K562 (cell line): Measurements from ENCODE around the gene DHX38. TPM values are rescaled to one million over a fixed set of nuclear protein-coding genes. Genes with fewer than 3 reads are reported as not detected.

Experiments used
- ATAC-seq: fragments of 200-7000 bp; cut with Tn5 transposase; 3 replicates; pipeline ENCODE4 v1.9.1; 2020; ENCODE audit warnings: moderate library complexity
- BruUV-seq: library from RNA; stranded (reverse); fragments of 400-500 nt; replicated peaks from 2 replicates; lab custom pipeline; 2021; lab: Mats Ljungman, UMichigan
- CTCF ChIA-PET: fragments of 300-600 bp; formaldehyde crosslinking; extraction: SDS; loops from one replicate; lab custom pipeline; 2021; ENCODE audit warnings: low intra/inter-chr PET ratio; lab: Yijun Ruan, JAX
- POLR2A ChIA-PET: fragments of 300-600, 350-650 bp; sonication (Branson Sonifier 250); formaldehyde crosslinking; extraction: SDS; loops from one replicate; lab custom pipeline; 2021; ENCODE audit warnings: antibody characterized with exemption, inconsistent platforms; lab: Yijun Ruan, JAX
- DNase-seq, 4 experiments: peaks; one replicate each; pipeline versions ENCODE4 v3.0.0 to v3.0.0-alpha.2; 2011 to 2018; ENCODE audit warnings: low spot score in 3 of 4, mixed read lengths in 3 of 4; ENCODE audit errors: extremely low read depth in 1 of 4
- FAIRE-seq: peaks from 2 replicates; lab custom pipeline; 2011; peaks lifted over from hg19 to GRCh38; lab: Jason Lieb, UNC
- H2AFZ ChIP-seq: 2 replicates; pipeline ENCODE4 v1.6.0; 2011; ENCODE audit warnings: low read depth, low read length, control low read depth, inconsistent platforms
- H3K27ac ChIP-seq: fragments of 200-600 bp; 3 replicates; pipeline ENCODE4 v1.8.0; 2011; ENCODE audit warnings: low read depth, mild to moderate bottlenecking, control low read depth, inconsistent platforms, low read length, moderate library complexity, mixed read lengths; ENCODE audit errors: extremely low read depth
- H3K27me3 ChIP-seq, 2 experiments: fragments of 300-600 bp in 1 of 2; 2 replicates in 1 of 2; 3 replicates in 1 of 2; pipeline versions ENCODE4 v1.6.0 to v1.8.0; 2011; ENCODE audit warnings: inconsistent platforms in 2 of 2, low read length in 2 of 2, mild to moderate bottlenecking in 1 of 2, mixed read lengths in 1 of 2, moderate library complexity in 1 of 2; ENCODE audit not compliant: control insufficient read depth in 2 of 2, insufficient read depth in 2 of 2
- H3K36me3 ChIP-seq: fragments of 300-600 bp; 3 replicates; pipeline ENCODE4 v1.8.0; 2011; ENCODE audit warnings: mild to moderate bottlenecking, low read length, inconsistent platforms; ENCODE audit not compliant: control insufficient read depth, insufficient read depth
- H3K4me1 ChIP-seq, 2 experiments: fragments of 200-600 bp in 1 of 2; replicated peaks in 1 of 2; 2 replicates in 1 of 2; 3 replicates in 1 of 2; pipeline versions ENCODE4 v1.5.1 to v1.8.0; 2011; ENCODE audit warnings: inconsistent platforms in 2 of 2, low read length in 2 of 2, mild to moderate bottlenecking in 1 of 2, mixed read lengths in 1 of 2, moderate library complexity in 1 of 2; ENCODE audit not compliant: control insufficient read depth in 2 of 2, insufficient read depth in 2 of 2
- H3K4me2 ChIP-seq: 2 replicates; pipeline ENCODE4 v1.6.1; 2011; ENCODE audit warnings: low read length, control low read depth, inconsistent platforms, mixed read lengths; ENCODE audit not compliant: insufficient read depth
- H3K4me3 ChIP-seq: fragments of 200-600 bp; sonication (generic), shearing (Covaris generic); 2 replicates; pipeline ENCODE4 v1.5.1; 2016; ENCODE audit warnings: control low read depth, inconsistent platforms
- H3K79me2 ChIP-seq: fragments of 200-600 bp; 3 replicates; pipeline ENCODE4 v1.8.0; 2011; ENCODE audit warnings: low read length, inconsistent platforms; ENCODE audit not compliant: control insufficient read depth, insufficient read depth
- H3K9ac ChIP-seq, 2 experiments: 2 replicates each; pipeline versions ENCODE4 v1.6.0 to v1.6.1; 2011; ENCODE audit warnings: low read depth in 2 of 2, low read length in 2 of 2, control low read depth in 1 of 2, inconsistent platforms in 1 of 2, mild to moderate bottlenecking in 1 of 2, mixed read lengths in 1 of 2; ENCODE audit not compliant: insufficient read depth in 1 of 2
- H3K9me1 ChIP-seq: one replicate; pipeline ENCODE4 v1.6.0; 2011; ENCODE audit warnings: inconsistent platforms, mild to moderate bottlenecking, low read length, moderate library complexity; ENCODE audit not compliant: control insufficient read depth, insufficient read depth
- H3K9me3 ChIP-seq: replicated peaks from 2 replicates; pipeline ENCODE4 v1.5.1; 2011; ENCODE audit warnings: low read depth, low read length, inconsistent platforms; ENCODE audit not compliant: control insufficient read depth, insufficient read depth
- H4K20me1 ChIP-seq: replicated peaks from 2 replicates; pipeline ENCODE4 v1.6.1; 2011; ENCODE audit warnings: low read length, inconsistent platforms, mixed read lengths; ENCODE audit not compliant: control insufficient read depth, insufficient read depth
- BCL6 ChIP-seq: fragments of 250-450 bp; sonication (Bioruptor Pico); IDR thresholded peaks from 2 replicates; pipeline ENCODE4 v1.4.0; 2020
- CBX1 ChIP-seq: sonication (generic); IDR thresholded peaks from 2 replicates; pipeline ENCODE4 v1.6.1; 2016; ENCODE audit warnings: antibody characterized with exemption, low read depth, mild to moderate bottlenecking
- CBX3 ChIP-seq, 2 experiments: IDR thresholded peaks; 1 replicate in 1 of 2; 2 replicates in 1 of 2; pipeline ENCODE4 v1.6.1; 2012; ENCODE audit warnings: inconsistent platforms in 2 of 2, low read length in 2 of 2, borderline replicate concordance in 1 of 2, control low read depth in 1 of 2
- ZBTB33 ChIP-seq: sonication (generic); formaldehyde crosslinking; IDR thresholded peaks from 2 replicates; pipeline ENCODE4 v1.8.1; 2023; ENCODE audit warnings: mild to moderate bottlenecking, missing genetic modification reagents
- ZNF280A ChIP-seq: fragments of 450-650 bp; IDR thresholded peaks from 2 replicates; pipeline ENCODE4 v1.6.1; 2018; ENCODE audit warnings: mild to moderate bottlenecking, low read depth; ENCODE audit not compliant: partially characterized antibody
- ZNF561 ChIP-seq: fragments of 450-650 bp; formaldehyde crosslinking; conservative IDR thresholded peaks from 2 replicates; pipeline ENCODE4 v1.4.0; 2020; ENCODE audit warnings: mild to moderate bottlenecking, moderate library complexity
- WGBS: fragments of 100-300 bp; shearing (Covaris generic); methylation state at CpG from one replicate; pipeline ENCODE4 v1.1.6; 2016; ENCODE audit warnings: low coverage, mixed read lengths; ENCODE audit not compliant: insufficient coverage; ENCODE audit errors: missing lambda C conversion rate; 5-methylcytosine and 5-hydroxymethylcytosine counted together
- in situ Hi-C: fragments of 300-500 bp; cut with MboI; formaldehyde crosslinking; loops from 4 replicates; pipeline ENCODE4 v1.15.0; 2018; ENCODE audit warnings: inconsistent platforms, mixed read lengths
- intact Hi-C: fragments of 100-400 bp; cut with micrococcal nuclease; formaldehyde crosslinking; loops from 2 replicates; pipeline ENCODE4 v1.14.2; 2022
- polyA plus RNA-seq, 8 experiments: library from polyadenylated mRNA; depleted of rRNA in 4 of 8; stranded (reverse) in 5 of 8; unstranded in 3 of 8; fragments of >200 nt; fragmentation: Nextera tagmentation in 2 of 8; fragmentation: Illumina TruSeq in 1 of 8; extraction: Ambion mirVana in 2 of 8; extraction: Trizol in 1 of 8; gene quantifications; 2 replicates each; pipeline versions ENCODE4 v1.2.1 to v1.2.3, GENCODE V29; 2011 to 2014; ENCODE audit warnings: inconsistent platforms in 1 of 8, missing spikeins in 1 of 8
- total RNA-seq, 7 experiments: library from RNA; depleted of rRNA in 6 of 7; stranded (reverse); fragments of >200 nt in 6 of 7; fragmentation: Illumina TruSeq in 2 of 7; extraction: Trizol in 2 of 7; gene quantifications; 2 replicates each; pipeline versions ENCODE4 v1.2.1 to v1.2.3, GENCODE V29; 2011 to 2021; ENCODE audit warnings: low replicate concordance in 1 of 7

The DHX38 gene
- total and polyA plus RNA-seq, 9 of the 15 experiments (the other 6 are each of a cell fraction or from before 2014, with no cell fraction given): 2.8 to 76.8 (median 40.8) TPM

GRCh38 chr16:72084445-72084844, 9.2 kb upstream of the DHX38 start:
- TF ChIP-seq CBX3 (IDR thresholded peaks at IDR 0.05; ENCODE audit: borderline replicate concordance in 1 of 2, low read length in 2 of 2) (peak in 1 of 2 experiments; percentile 96; a peak in 2 of 3 replicates), BCL6 (CRISPR knock-in tag) (no peak), ZNF280A (peak; percentile 78), ZNF561 (CRISPR knock-in tag) (0 out of 2 replicates have a peak, but pooled peaks have one; percentile 34), ZBTB33 (CRISPR knock-in tag) (0 out of 2 replicates have a peak, but pooled peaks have one; percentile 52), CBX1 (0 out of 2 replicates have a peak, but pooled peaks have one; percentile 38)
- no peaks in the 10 kb centered on the region for H4K20me1 ChIP-seq
- no TSS peak for BruUV-seq
- ChIA-PET POLR2A (interaction anchor here (1.0 to 1.8 kb wide), 3 partner anchors 8 to 12 kb away, joined by 4 to 9 read pairs (median 5); partner anchors contain the start of genes DHX38 and TXNL4B), CTCF (no interaction called here)
- intact Hi-C loops (no loop called here), in situ Hi-C loops (no loop called here)
- H3K9ac ChIP-seq: no peak overlapping the region
- H3K9me3 ChIP-seq: peaks cover 8% of the 10 kb centered on the region
- 98% methylated on average over 10 of the region's 10 CpGs for WGBS
- no peak overlapping the region for H2AFZ ChIP-seq
- no peaks in the 10 kb centered on the region for H3K27me3 ChIP-seq
- H3K27ac ChIP-seq: no peak overlapping the region
- H3K4me2 ChIP-seq: no peak overlapping the region
- FAIRE-seq (no peak), ATAC-seq (no peak), DNase-seq (no peak)
- no peaks in the 10 kb centered on the region for H3K79me2 ChIP-seq
- H3K9me1 ChIP-seq: no peaks in the 10 kb centered on the region
- H3K36me3 ChIP-seq: peaks cover 43% of the 10 kb centered on the region
- no peaks in the 10 kb centered on the region for H3K4me1 ChIP-seq
- H3K4me3 ChIP-seq: no peak overlapping the region
